ENCODE data around the gene IFRD2. TPM values are rescaled to one million over a fixed set of nuclear protein-coding genes. Genes with fewer than 3 reads are reported as not detected.

The IFRD2 gene
- total RNA-seq, 1 experiment from 2014 or later: 223 TPM

DNA sequence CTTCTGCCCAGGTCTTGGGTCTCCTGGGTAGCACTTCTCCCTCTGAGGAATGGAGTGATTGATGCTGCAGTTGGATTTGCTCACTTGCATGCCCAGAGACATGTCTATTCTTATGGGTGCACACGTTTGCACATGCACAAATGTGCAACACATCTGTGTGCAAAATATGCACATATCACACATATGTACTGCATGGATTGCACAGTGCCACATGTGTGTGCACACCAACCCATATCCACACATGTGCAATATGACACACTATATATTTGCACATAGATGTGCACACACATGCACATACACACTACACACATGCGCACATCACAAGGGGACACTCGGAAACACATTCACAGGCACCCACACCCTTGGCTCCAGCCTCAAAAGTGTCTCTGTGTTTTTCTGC lies 24.0 kb downstream of the IFRD2 start:
- no peaks in the 10 kb centered on the region for H3K9me2 ChIP-seq (replicated peaks; ENCODE audit: low read length)
- 0 out of 2 replicates have a peak, but pooled peaks cover 3% of the 10 kb centered on the region for H3K79me2 ChIP-seq (ENCODE audit: low read length)
- intact Hi-C loops (cut with micrococcal nuclease): loop anchor here (1.0 kb wide), 1 partner anchor 8 kb away; no protein-coding TSS in a partner anchor
- CTCF ChIA-PET: no interaction called here
- no peak overlapping the region for H3K4me3 ChIP-seq (ENCODE audit: low read length)
- no peaks in the 10 kb centered on the region for H3K27me3 ChIP-seq (ENCODE audit: low read length)
- BruUV-seq (replicated peaks): no TSS peak
- no peaks in the 10 kb centered on the region for H3F3A ChIP-seq (ENCODE audit: low read length, unreplicated experiment)
- H3K9ac ChIP-seq (ENCODE audit: low read length): no peak overlapping the region
- H3K9me3 ChIP-seq (ENCODE audit: low read length): no peaks in the 10 kb centered on the region
- no peak overlapping the region for H2AFZ ChIP-seq (ENCODE audit: low read length)
- DNase-seq (no peak), ATAC-seq (no peak)
- H3K4me1 ChIP-seq (ENCODE audit: insufficient read depth, low read length): peaks cover 62% of the 10 kb centered on the region
- peak overlapping the region; percentile 83; the same call in 1 of the 2 replicates for H3K4me2 ChIP-seq (ENCODE audit: low read length)
- H3K27ac ChIP-seq (ENCODE audit: low read length): peak overlapping the region; percentile 53
- POLR2A ChIA-PET (ENCODE audit: unreplicated experiment): no interaction called here
- TF ChIP-seq EZH2 (IDR thresholded peaks at IDR 0.05; ENCODE audit: low read length, unreplicated experiment) (no peak), EZH2phosphoT487 (IDR thresholded peaks at IDR 0.05; ENCODE audit: borderline replicate concordance, low read length) (no peak)
- TF ChIP-seq, protein P1, sequence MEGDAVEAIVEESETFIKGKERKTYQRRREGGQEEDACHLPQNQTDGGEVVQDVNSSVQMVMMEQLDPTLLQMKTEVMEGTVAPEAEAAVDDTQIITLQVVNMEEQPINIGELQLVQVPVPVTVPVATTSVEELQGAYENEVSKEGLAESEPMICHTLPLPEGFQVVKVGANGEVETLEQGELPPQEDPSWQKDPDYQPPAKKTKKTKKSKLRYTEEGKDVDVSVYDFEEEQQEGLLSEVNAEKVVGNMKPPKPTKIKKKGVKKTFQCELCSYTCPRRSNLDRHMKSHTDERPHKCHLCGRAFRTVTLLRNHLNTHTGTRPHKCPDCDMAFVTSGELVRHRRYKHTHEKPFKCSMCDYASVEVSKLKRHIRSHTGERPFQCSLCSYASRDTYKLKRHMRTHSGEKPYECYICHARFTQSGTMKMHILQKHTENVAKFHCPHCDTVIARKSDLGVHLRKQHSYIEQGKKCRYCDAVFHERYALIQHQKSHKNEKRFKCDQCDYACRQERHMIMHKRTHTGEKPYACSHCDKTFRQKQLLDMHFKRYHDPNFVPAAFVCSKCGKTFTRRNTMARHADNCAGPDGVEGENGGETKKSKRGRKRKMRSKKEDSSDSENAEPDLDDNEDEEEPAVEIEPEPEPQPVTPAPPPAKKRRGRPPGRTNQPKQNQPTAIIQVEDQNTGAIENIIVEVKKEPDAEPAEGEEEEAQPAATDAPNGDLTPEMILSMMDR (conservative IDR thresholded peaks at IDR 0.05; ENCODE audit: low read depth, low read length): no peak
- no peaks in the 10 kb centered on the region for H3K36me3 ChIP-seq (ENCODE audit: low read depth, low read length)
- no peaks in the 10 kb centered on the region for H4K20me1 ChIP-seq (ENCODE audit: low read length)

- Histone ChIP-seq H3K4me3 (ENCODE audit: low read length) (no peak overlapping the region), H4K20me1 (ENCODE audit: low read length) (no peaks in the 10 kb centered on the region), H3K4me2 (ENCODE audit: low read length) (peak overlapping the region; percentile 35), H3K4me1 (ENCODE audit: insufficient read depth, low read length) (peaks cover 59% of the 10 kb centered on the region), H3K9me2 (replicated peaks; ENCODE audit: low read length) (no peaks in the 10 kb centered on the region), H2AFZ (ENCODE audit: low read length) (no peak overlapping the region), H3K9me3 (ENCODE audit: low read length) (no peaks in the 10 kb centered on the region), H3K79me2 (ENCODE audit: low read length) (0 out of 2 replicates have a peak, but pooled peaks cover 3% of the 10 kb centered on the region), H3K27me3 (ENCODE audit: low read length) (no peaks in the 10 kb centered on the region), H3K9ac (ENCODE audit: low read length) (no peak overlapping the region), H3K27ac (ENCODE audit: low read length) (no peak overlapping the region), H3K36me3 (ENCODE audit: low read depth, low read length) (no peaks in the 10 kb centered on the region), H3F3A (ENCODE audit: low read length, unreplicated experiment) (no peaks in the 10 kb centered on the region)
- TF ChIP-seq, protein P1 (conservative IDR thresholded peaks at IDR 0.05; ENCODE audit: low read depth, low read length): no peak
- TF ChIP-seq EZH2 (IDR thresholded peaks at IDR 0.05; ENCODE audit: low read length, unreplicated experiment): no peak
- TF ChIP-seq EZH2phosphoT487 (IDR thresholded peaks at IDR 0.05; ENCODE audit: borderline replicate concordance, low read length): no peak
- DNase-seq (no peak), ATAC-seq (no peak)
- ChIA-PET POLR2A (ENCODE audit: unreplicated experiment) (no interaction called here), CTCF (no interaction called here)
- BruUV-seq (replicated peaks): no TSS peak
- intact Hi-C loops (cut with micrococcal nuclease): no loop called here
These were observed 24.8 kb downstream of the IFRD2 start for GRCh38 chr3:50267280-50267913.

DNA sequence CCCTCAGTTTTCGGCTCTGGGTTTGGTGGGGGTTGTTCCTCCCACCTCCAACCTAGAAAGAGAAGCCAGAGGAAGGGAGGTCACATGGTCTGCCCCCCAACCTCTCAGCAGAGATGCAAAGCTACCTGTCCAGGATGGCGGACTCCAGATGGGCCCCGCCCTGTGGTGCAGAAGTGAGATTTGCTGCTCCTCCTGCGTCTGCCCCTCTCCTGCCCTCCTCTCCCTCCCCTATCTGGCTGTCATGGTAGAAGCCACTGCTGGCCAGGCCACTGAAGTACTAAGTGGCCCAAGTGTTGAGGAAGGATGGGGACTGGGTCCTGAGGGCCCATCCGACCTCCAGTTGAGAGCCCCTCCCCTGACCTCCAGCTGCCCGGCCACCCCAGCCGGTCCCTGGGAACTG lies 25.4 kb downstream of the IFRD2 start:
- ATAC-seq: no peak
- no peaks in the 10 kb centered on the region for H3K27me3 ChIP-seq (ENCODE audit: low read length)
- H3K4me2 ChIP-seq (ENCODE audit: low read length): peak overlapping the region; percentile 35; the same call in 1 of the 2 replicates
- H3K9ac ChIP-seq (ENCODE audit: low read length): no peak overlapping the region
- ChIA-PET CTCF (no interaction called here), POLR2A (ENCODE audit: unreplicated experiment) (no interaction called here)
- intact Hi-C loops (cut with micrococcal nuclease): no loop called here
- no peaks in the 10 kb centered on the region for H3K9me3 ChIP-seq (ENCODE audit: low read length)
- no peaks in the 10 kb centered on the region for H3K9me2 ChIP-seq (replicated peaks; ENCODE audit: low read length)
- no peak overlapping the region for H2AFZ ChIP-seq (ENCODE audit: low read length)
- peaks cover 59% of the 10 kb centered on the region for H3K4me1 ChIP-seq (ENCODE audit: insufficient read depth, low read length)
- no peaks in the 10 kb centered on the region for H3F3A ChIP-seq (ENCODE audit: low read length, unreplicated experiment)
- H3K4me3 ChIP-seq (ENCODE audit: low read length): no peak overlapping the region
- H3K27ac ChIP-seq (ENCODE audit: low read length): no peak overlapping the region
- no peak for DNase-seq
- H3K36me3 ChIP-seq (ENCODE audit: low read depth, low read length): no peaks in the 10 kb centered on the region
- 0 out of 2 replicates have a peak, but pooled peaks cover 3% of the 10 kb centered on the region for H3K79me2 ChIP-seq (ENCODE audit: low read length)
- H4K20me1 ChIP-seq (ENCODE audit: low read length): no peaks in the 10 kb centered on the region
- TF ChIP-seq EZH2phosphoT487 (IDR thresholded peaks at IDR 0.05; ENCODE audit: borderline replicate concordance, low read length) (no peak), EZH2 (IDR thresholded peaks at IDR 0.05; ENCODE audit: low read length, unreplicated experiment) (no peak)
- TF ChIP-seq, protein P1 (conservative IDR thresholded peaks at IDR 0.05; ENCODE audit: low read depth, low read length): no peak
- TSS peak; percentile 33 for BruUV-seq (replicated peaks)
